ENCODE measurements around the gene PARD3B. TPM values are rescaled to one million over a fixed set of nuclear protein-coding genes. Genes with fewer than 3 reads are reported as not detected.

Gene PARD3B
- total RNA-seq, 1 experiment from 2014 or later: 2.0 TPM

DNA sequence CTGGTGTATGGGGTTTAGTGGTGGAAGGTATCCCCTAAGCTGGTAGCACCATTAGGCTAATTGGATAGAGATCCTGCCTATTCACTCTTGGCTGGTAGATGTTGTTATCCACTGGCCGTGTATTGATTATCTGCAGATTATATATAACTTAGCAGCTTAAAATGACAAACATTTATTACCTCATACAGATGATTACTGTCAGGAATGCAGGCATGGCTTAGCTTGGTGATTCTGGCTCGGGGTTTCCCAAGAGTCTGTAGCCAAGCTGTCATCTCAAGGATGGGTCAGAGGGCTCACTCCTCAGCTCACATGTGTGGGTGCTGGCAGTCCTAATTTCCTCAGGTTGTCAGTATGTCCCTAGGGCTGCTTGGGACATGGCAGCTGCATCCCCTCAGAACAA lies 465.8 kb downstream of the PARD3B start:
- ChIA-PET POLR2A (no interaction called here), RAD21 (ENCODE audit: low non-redundant PET in 1 of 2, low total read pairs in 2 of 2, uncharacterized antibody in 2 of 2, unreplicated experiment in 2 of 2) (no interaction called here), CTCF (no interaction called here)
- TF ChIP-seq EZH2phosphoT487 (IDR thresholded peaks at IDR 0.05; ENCODE audit: borderline replicate concordance) (no peak), JUND (IDR thresholded peaks at IDR 0.05) (no peak), POLR2A (IDR thresholded peaks at IDR 0.05; ENCODE audit: borderline replicate concordance, extremely low read depth, insufficient read depth, insufficient read length) (no peak), EGR1 (IDR thresholded peaks at IDR 0.05; ENCODE audit: low read depth) (no peak), SIN3A (IDR thresholded peaks at IDR 0.05; ENCODE audit: low read depth) (no peak), ELF1 (IDR thresholded peaks at IDR 0.05; ENCODE audit: borderline replicate concordance, low read depth) (no peak), ZFX (IDR thresholded peaks at IDR 0.05) (no peak), EZH2 (IDR thresholded peaks at IDR 0.05) (no peak), RAD21 (IDR thresholded peaks at IDR 0.05; ENCODE audit: low read depth) (no peak), ZBTB33 (IDR thresholded peaks at IDR 0.05; ENCODE audit: extremely low read depth, insufficient replicate concordance, low read length) (no peak)
- intact Hi-C loops (cut with micrococcal nuclease): no loop called here
- no peak overlapping the region for H3K4me3 ChIP-seq (replicated peaks in 1 of 2; ENCODE audit: low read depth in 1 of 2, low read length in 2 of 2)
- no peaks in the 10 kb centered on the region for H3K4me1 ChIP-seq (ENCODE audit: control insufficient read depth in 1 of 2, insufficient read depth in 2 of 2, low read length in 2 of 2)
- ATAC-seq (no peak), DNase-seq (ENCODE audit: low read depth, low spot score) (no peak)
- no peaks in the 10 kb centered on the region for H3K36me3 ChIP-seq (ENCODE audit: control insufficient read depth in 1 of 2, insufficient read depth in 2 of 2, low read length in 2 of 2)
- H3K27me3 ChIP-seq (ENCODE audit: insufficient read depth, low read length): no peaks in the 10 kb centered on the region
- no peak overlapping the region for H3K9ac ChIP-seq (ENCODE audit: low read length)
- no peaks in the 10 kb centered on the region for H3K79me2 ChIP-seq (ENCODE audit: insufficient read depth, low read length)
- H4K20me1 ChIP-seq (ENCODE audit: insufficient read depth): no peaks in the 10 kb centered on the region
- no peaks in the 10 kb centered on the region for H3K9me2 ChIP-seq (ENCODE audit: insufficient read depth)
- no peaks in the 10 kb centered on the region for H3K9me3 ChIP-seq (ENCODE audit: control insufficient read depth in 1 of 2, insufficient read depth in 1 of 2, low read depth in 1 of 2, low read length in 2 of 2)
- BruUV-seq (replicated peaks): no TSS peak
- no peak overlapping the region for H3K27ac ChIP-seq (ENCODE audit: low read depth, low read length)
- H3K4me2 ChIP-seq (ENCODE audit: low read length): no peak overlapping the region
- no peak overlapping the region for H2AFZ ChIP-seq (ENCODE audit: low read depth, low read length, poor library complexity, severe bottlenecking)

- intact Hi-C loops (cut with micrococcal nuclease): no loop called here
- Histone ChIP-seq H3K27me3 (ENCODE audit: insufficient read depth, low read length) (no peaks in the 10 kb centered on the region), H4K20me1 (ENCODE audit: insufficient read depth) (no peaks in the 10 kb centered on the region), H3K4me2 (ENCODE audit: low read length) (no peak overlapping the region), H3K4me3 (replicated peaks in 1 of 2; ENCODE audit: low read depth in 1 of 2, low read length in 2 of 2) (no peak overlapping the region), H3K27ac (ENCODE audit: low read depth, low read length) (no peak overlapping the region), H3K36me3 (ENCODE audit: control insufficient read depth in 1 of 2, insufficient read depth in 2 of 2, low read length in 2 of 2) (no peaks in the 10 kb centered on the region), H3K9me2 (ENCODE audit: insufficient read depth) (no peaks in the 10 kb centered on the region), H2AFZ (ENCODE audit: low read depth, low read length, poor library complexity, severe bottlenecking) (no peak overlapping the region), H3K9ac (ENCODE audit: low read length) (no peak overlapping the region), H3K4me1 (ENCODE audit: control insufficient read depth in 1 of 2, insufficient read depth in 2 of 2, low read length in 2 of 2) (no peaks in the 10 kb centered on the region), H3K79me2 (ENCODE audit: insufficient read depth, low read length) (no peaks in the 10 kb centered on the region), H3K9me3 (ENCODE audit: control insufficient read depth in 1 of 2, insufficient read depth in 1 of 2, low read depth in 1 of 2, low read length in 2 of 2) (no peaks in the 10 kb centered on the region)
- ATAC-seq (no peak), DNase-seq (ENCODE audit: low read depth, low spot score) (no peak)
- POLR2A ChIA-PET: no interaction called here
- CTCF ChIA-PET: no interaction called here
- BruUV-seq (replicated peaks): no TSS peak
- TF ChIP-seq POLR2AphosphoS5 (IDR thresholded peaks at IDR 0.05; ENCODE audit: low read depth, low read length) (no peak), JUND (IDR thresholded peaks at IDR 0.05) (no peak)
- RAD21 ChIA-PET (ENCODE audit: low non-redundant PET in 1 of 2, low total read pairs in 2 of 2, uncharacterized antibody in 2 of 2, unreplicated experiment in 2 of 2): no interaction called here
Measured at GRCh38 chr2:205012961-205013360, 467.7 kb downstream of the PARD3B start.
